PC-9 (cell line): ENCODE data around the gene TMEM273.

ENCODE experiments used
- EZH2 ChIP-seq: fragments of 200-600 bp; sonication (generic); IDR thresholded peaks from 2 replicates; pipeline ENCODE4 v1.8.0; 2017; ENCODE audit warnings: antibody characterized with exemption, low read depth
- TF ChIP-seq, protein P1 (sequence below): fragments of 200-600 bp; sonication (generic); conservative IDR thresholded peaks from 2 replicates; pipeline ENCODE4 v1.6.1; 2017; ENCODE audit warnings: mixed run types, antibody characterized with exemption, mild to moderate bottlenecking, moderate library complexity

DNA sequence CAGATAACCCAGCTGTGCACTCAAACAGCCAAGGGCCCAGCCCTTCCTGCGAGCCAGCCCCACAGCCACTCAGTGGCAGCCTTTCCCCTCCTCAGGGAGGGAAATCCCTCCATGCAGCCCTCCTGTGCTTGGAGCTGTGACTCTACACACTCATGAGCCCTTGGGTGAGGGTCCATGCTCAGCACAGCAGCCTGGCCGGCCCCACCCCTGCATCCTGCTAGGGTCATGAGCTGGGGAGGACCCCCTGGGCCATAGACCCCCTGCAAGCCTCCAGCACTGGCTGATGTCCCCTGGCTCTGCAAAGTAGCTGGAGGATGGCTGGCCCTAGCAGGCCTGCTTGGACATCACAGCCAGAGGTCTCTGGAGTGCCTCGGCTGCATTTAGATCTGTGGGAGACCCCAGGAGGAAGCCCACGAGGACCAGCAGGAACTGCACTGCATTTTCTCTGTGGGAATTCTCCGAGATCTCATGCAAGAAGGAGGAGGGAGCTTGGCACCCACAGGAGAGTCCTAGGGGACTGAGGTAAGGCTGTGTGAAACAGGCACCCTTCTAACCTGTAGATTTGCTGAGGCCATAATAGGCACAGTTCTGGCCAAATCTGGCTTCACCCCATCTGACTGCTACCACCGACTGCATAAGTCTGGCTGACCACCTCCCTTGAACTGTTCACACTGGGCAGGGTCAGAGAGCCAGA, 17.4 kb downstream of the TMEM273 start:
- TF ChIP-seq, protein P1, sequence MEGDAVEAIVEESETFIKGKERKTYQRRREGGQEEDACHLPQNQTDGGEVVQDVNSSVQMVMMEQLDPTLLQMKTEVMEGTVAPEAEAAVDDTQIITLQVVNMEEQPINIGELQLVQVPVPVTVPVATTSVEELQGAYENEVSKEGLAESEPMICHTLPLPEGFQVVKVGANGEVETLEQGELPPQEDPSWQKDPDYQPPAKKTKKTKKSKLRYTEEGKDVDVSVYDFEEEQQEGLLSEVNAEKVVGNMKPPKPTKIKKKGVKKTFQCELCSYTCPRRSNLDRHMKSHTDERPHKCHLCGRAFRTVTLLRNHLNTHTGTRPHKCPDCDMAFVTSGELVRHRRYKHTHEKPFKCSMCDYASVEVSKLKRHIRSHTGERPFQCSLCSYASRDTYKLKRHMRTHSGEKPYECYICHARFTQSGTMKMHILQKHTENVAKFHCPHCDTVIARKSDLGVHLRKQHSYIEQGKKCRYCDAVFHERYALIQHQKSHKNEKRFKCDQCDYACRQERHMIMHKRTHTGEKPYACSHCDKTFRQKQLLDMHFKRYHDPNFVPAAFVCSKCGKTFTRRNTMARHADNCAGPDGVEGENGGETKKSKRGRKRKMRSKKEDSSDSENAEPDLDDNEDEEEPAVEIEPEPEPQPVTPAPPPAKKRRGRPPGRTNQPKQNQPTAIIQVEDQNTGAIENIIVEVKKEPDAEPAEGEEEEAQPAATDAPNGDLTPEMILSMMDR = no peak
- TF ChIP-seq EZH2 = no peak
